ENCODE results near the gene ECM1. TPM values are rescaled to one million over a fixed set of nuclear protein-coding genes. Genes with fewer than 3 reads are reported as not detected.

Gene ECM1
- total RNA-seq, 6 experiments from 2014 or later = 8.8 to 26.7 (median 14.9) TPM

GRCh38 chr1:150548324-150548631 lies 40.4 kb downstream of the ECM1 start:
- Histone ChIP-seq H3K27me3 (no peaks in the 10 kb centered on the region), H3K4me1 (peaks cover 0 to 47% (median 9%) of the 10 kb centered on the region in 4 donors), H3K4me3 (peak overlapping the region; percentile 58 to 83 (median 75)), H3K9me3 (no peaks in the 10 kb centered on the region), H3K27ac (peak overlapping the region; percentile 86 to 89 (median 89)), H3K36me3 (no peaks in the 10 kb centered on the region)
- intact Hi-C loops (cut with DNase I) = no loop called here
- no peak for TF ChIP-seq POLR2A (IDR thresholded peaks at IDR 0.05)
- TF ChIP-seq CTCF (IDR thresholded peaks at IDR 0.05) = no peak
- DNase-seq (no peak), ATAC-seq (no peak)
- WGBS (ENCODE audit: insufficient coverage, low coverage, low lambda C conversion rate, missing lambda C conversion rate) = 32% methylated on average over 4 of the region's 4 CpGs

- peaks cover 0 to 42% (median 10%) of the 10 kb centered on the region in 4 donors for H3K4me1 ChIP-seq
- peak within 1 kb of the TSS; percentile 58 to 83 (median 75) for H3K4me3 ChIP-seq
- H3K36me3 ChIP-seq = no peaks in the 10 kb centered on the region
- intact Hi-C loops (cut with DNase I) = no loop called here
- TF ChIP-seq POLR2A (IDR thresholded peaks at IDR 0.05) (peak; percentile 61), CTCF (IDR thresholded peaks at IDR 0.05) (peak in 3 of 4 donors; percentile 9 to 19 (median 13))
- no peaks in the 10 kb centered on the region for H3K9me3 ChIP-seq
- ATAC-seq (peak; percentile 48 to 79 (median 74)), DNase-seq (peak; percentile 85 to 89 (median 85))
- WGBS (ENCODE audit: insufficient coverage, low coverage, low lambda C conversion rate, missing lambda C conversion rate) = 4% methylated on average over 5 of the region's 91 CpGs
- no peaks in the 10 kb centered on the region for H3K27me3 ChIP-seq
- H3K27ac ChIP-seq = peak within 1 kb of the TSS; percentile 86 to 89 (median 89)
These were observed 41.0 kb downstream of the ECM1 start, which contains the start of gene ADAMTSL4 for GRCh38 chr1:150548632-150549495. Gene ADAMTSL4 (plus strand): TSS chr1:150549408. CDS start chr1:150552289, 2,881 bp downstream.

- Histone ChIP-seq H3K4me1 (peaks cover 0 to 39% (median 10%) of the 10 kb centered on the region in 4 donors), H3K4me3 (peak overlapping the region; percentile 58 to 83 (median 75)), H3K27ac (peak overlapping the region; percentile 86 to 89 (median 89)), H3K27me3 (no peaks in the 10 kb centered on the region), H3K9me3 (no peaks in the 10 kb centered on the region), H3K36me3 (no peaks in the 10 kb centered on the region)
- ATAC-seq (peak; percentile 8 to 32 (median 21)), DNase-seq (peak; percentile 61 to 76 (median 73))
- peak; percentile 9 for TF ChIP-seq POLR2A (IDR thresholded peaks at IDR 0.05)
- TF ChIP-seq CTCF (IDR thresholded peaks at IDR 0.05) = peak in 2 of 4 donors; percentile 10 to 11
- intact Hi-C loops (cut with DNase I) = no loop called here
- 6% methylated on average over 9 of the region's 43 CpGs for WGBS (ENCODE audit: insufficient coverage, low coverage, low lambda C conversion rate, missing lambda C conversion rate)
These were observed 41.8 kb downstream of the ECM1 start for GRCh38 chr1:150549496-150550221.

- DNase-seq = peak in 2 of 3 donors; percentile 48 to 51
- intact Hi-C loops (cut with DNase I) = no loop called here
- no peak for ATAC-seq
- peaks cover 0 to 39% (median 10%) of the 10 kb centered on the region in 4 donors for H3K4me1 ChIP-seq
- peak overlapping the region in 1 of 3 donors; percentile 75 for H3K4me3 ChIP-seq
- no peak for TF ChIP-seq POLR2A (IDR thresholded peaks at IDR 0.05)
- no peak for TF ChIP-seq CTCF (IDR thresholded peaks at IDR 0.05)
- H3K27me3 ChIP-seq = no peaks in the 10 kb centered on the region
- H3K9me3 ChIP-seq = no peaks in the 10 kb centered on the region
- H3K36me3 ChIP-seq = no peaks in the 10 kb centered on the region
- WGBS (ENCODE audit: insufficient coverage, low coverage, low lambda C conversion rate, missing lambda C conversion rate) = 79% methylated on average over 18 of the region's 22 CpGs
- peak overlapping the region in 2 of 3 donors; percentile 86 to 89 for H3K27ac ChIP-seq
These were observed 42.5 kb downstream of the ECM1 start for GRCh38 chr1:150550222-150551050.

Measured in right lobe of liver (tissue), 6 donors.